Stomach (tissue), 9 donors: Measurements from ENCODE around the gene FGGY. TPM values are rescaled to one million over a fixed set of nuclear protein-coding genes. Genes with fewer than 3 reads are reported as not detected.

Source experiments
- DNase-seq, 2 donors: peaks; one replicate each; pipeline versions ENCODE4 v3.0.0 to v3.0.0-alpha.2; 2013 to 2019
- H3K27ac ChIP-seq, 5 donors: fragments of 200-600 bp in 4 of 5; sonication (generic) in 4 of 5; one replicate each; pipeline ENCODE4 v1.5.1; 2013 to 2019; ENCODE audit warnings: mild to moderate bottlenecking in 1 of 5, moderate library complexity in 1 of 5
- H3K27me3 ChIP-seq, 3 donors: fragments of 200-600 bp; sonication (generic); one replicate each; pipeline ENCODE4 v1.5.1; 2017 to 2019; ENCODE audit warnings: mixed run types in 1 of 3
- H3K36me3 ChIP-seq, 4 donors: fragments of 200-600 bp; sonication (generic); 1 replicate in 3 of 4; 2 replicates in 1 of 4; pipeline ENCODE4 v1.5.1; 2016 to 2019
- H3K4me1 ChIP-seq, 4 donors: fragments of 200-600 bp; sonication (generic); one replicate each; pipeline ENCODE4 v1.5.1; 2016 to 2019
- H3K4me3 ChIP-seq, 4 donors: fragments of 200-600 bp; sonication (generic) in 3 of 4; one replicate each; pipeline ENCODE4 v1.5.1; 2016 to 2019; ENCODE audit warnings: mild to moderate bottlenecking in 1 of 4
- H3K9me3 ChIP-seq, 4 donors: fragments of 200-600 bp; sonication (generic); one replicate each; pipeline ENCODE4 v1.5.1; 2016 to 2019
- CTCF ChIP-seq, 7 experiments: fragments of 450-650 bp in 4 of 7; fragments of 200-600 bp in 3 of 7; sonication (generic) in 3 of 7; IDR thresholded peaks; one replicate each; pipeline ENCODE4 v1.5.1; 2016 to 2019; ENCODE audit warnings: antibody characterized with exemption in 7 of 7, control low read depth in 2 of 7, mild to moderate bottlenecking in 1 of 7
- EP300 ChIP-seq: sonication (generic); formaldehyde crosslinking; IDR thresholded peaks from one replicate; pipeline ENCODE4 v1.6.1; 2017; ENCODE audit warnings: antibody characterized with exemption
- POLR2A ChIP-seq, 4 donors: fragments of 450-650 bp; IDR thresholded peaks; one replicate each; pipeline ENCODE4 v1.6.1; 2016; ENCODE audit warnings: antibody characterized with exemption in 4 of 4, control low read depth in 2 of 4, mild to moderate bottlenecking in 1 of 4, moderate library complexity in 1 of 4
- POLR2AphosphoS5 ChIP-seq, 3 donors: sonication (generic); formaldehyde crosslinking; IDR thresholded peaks; one replicate each; pipeline ENCODE4 v1.6.1; 2016; ENCODE audit warnings: antibody characterized with exemption in 3 of 3
- WGBS, 5 donors: extraction: QIAGEN DNeasy Blood & Tissue Kit in 3 of 5; methylation state at CpG; one replicate each; pipeline versions ENCODE4 v1.1.5 to v1.1.7; 2013 to 2018; 5-methylcytosine and 5-hydroxymethylcytosine counted together
- intact Hi-C: fragments of 100-400 bp; cut with DNase I; formaldehyde crosslinking; loops from one replicate; pipeline ENCODE4 v1.15.1; 2023; ENCODE audit warnings: low total_unique reads
- polyA plus RNA-seq, 3 donors: library from polyadenylated mRNA; stranded (reverse); fragments of 200-250 nt; gene quantifications; one replicate each; pipeline ENCODE4 v1.2.3, GENCODE V29; 2013
- total RNA-seq, 5 donors: library from RNA; depleted of rRNA; stranded (reverse); fragments of >200 nt; gene quantifications; one replicate each; pipeline versions ENCODE4 v1.1.0 to v1.2.3, GENCODE V29; 2014 to 2016
- donor health status: healthy with polysubstance abuse.
- donor health status: Bipolar disorder and iron deficiency.
- donor health status: healthy.

Gene FGGY
- total and polyA plus RNA-seq, 8 donors: 6.2 to 40.6 (median 10.8) TPM

GRCh38 chr1:59747420-59748024 is 450.6 kb downstream of the FGGY start:
- 21 to 42% (median 32%) methylated on average over 2 of the region's 2 CpGs for WGBS, 5 donors
- peak in 1 of 2 donors; percentile 53 for DNase-seq

GRCh38 chr1:59748123-59748522 is 451.2 kb downstream of the FGGY start:
- TF ChIP-seq CTCF (IDR thresholded peaks at IDR 0.05): no peak
- no peak for TF ChIP-seq POLR2AphosphoS5 (IDR thresholded peaks at IDR 0.05)
- no peak for TF ChIP-seq EP300
- no peak for TF ChIP-seq POLR2A (IDR thresholded peaks at IDR 0.05)
- 33 to 81% (median 68%) methylated on average over 1 of the region's 1 CpG for WGBS, 5 donors
- no peak for DNase-seq

More at GRCh38 chr1:59747420-59748024, 450.6 kb downstream of the FGGY start:
- H3K36me3 ChIP-seq: no peaks in the 10 kb centered on the region
- TF ChIP-seq EP300 (no peak), CTCF (IDR thresholded peaks at IDR 0.05) (no peak), POLR2AphosphoS5 (IDR thresholded peaks at IDR 0.05) (no peak), POLR2A (IDR thresholded peaks at IDR 0.05) (no peak)
- no peak overlapping the region for H3K4me3 ChIP-seq
- no peaks in the 10 kb centered on the region for H3K27me3 ChIP-seq
- peaks cover 5 to 56% (median 29%) of the 10 kb centered on the region in 4 donors for H3K4me1 ChIP-seq
- no peaks in the 10 kb centered on the region for H3K9me3 ChIP-seq
- H3K27ac ChIP-seq: peak overlapping the region in 1 of 5 donors; percentile 22
- intact Hi-C loops: no loop called here

GRCh38 chr1:59750328-59751003 is 453.6 kb downstream of the FGGY start:
- Histone ChIP-seq H3K27me3 (no peaks in the 10 kb centered on the region), H3K4me3 (no peak overlapping the region), H3K9me3 (no peaks in the 10 kb centered on the region), H3K36me3 (no peaks in the 10 kb centered on the region), H3K4me1 (peaks cover 5 to 31% (median 19%) of the 10 kb centered on the region in 4 donors), H3K27ac (peak overlapping the region in 4 of 5 donors; percentile 11 to 46 (median 28))
- TF ChIP-seq POLR2A (IDR thresholded peaks at IDR 0.05): no peak
- peak in 2 of 3 donors; percentile 49 to 73 for TF ChIP-seq POLR2AphosphoS5 (IDR thresholded peaks at IDR 0.05)
- intact Hi-C loops: no loop called here
- WGBS, 5 donors: 36 to 61% (median 51%) methylated on average over 4 of the region's 4 CpGs
- peak in 1 of 2 donors; percentile 65 for DNase-seq

More at GRCh38 chr1:59748123-59748522, 451.2 kb downstream of the FGGY start:
- Histone ChIP-seq H3K27ac (peak overlapping the region in 1 of 5 donors; percentile 22), H3K9me3 (no peaks in the 10 kb centered on the region), H3K4me3 (no peak overlapping the region), H3K27me3 (no peaks in the 10 kb centered on the region), H3K4me1 (peaks cover 5 to 50% (median 28%) of the 10 kb centered on the region in 4 donors), H3K36me3 (no peaks in the 10 kb centered on the region)
- intact Hi-C loops: no loop called here

GRCh38 chr1:59751004-59751395 is 454.1 kb downstream of the FGGY start:
- TF ChIP-seq CTCF (IDR thresholded peaks at IDR 0.05) (no peak), POLR2AphosphoS5 (IDR thresholded peaks at IDR 0.05) (no peak), EP300 (no peak), POLR2A (IDR thresholded peaks at IDR 0.05) (no peak)
- Histone ChIP-seq H3K4me3 (no peak overlapping the region), H3K9me3 (no peaks in the 10 kb centered on the region), H3K27ac (peak overlapping the region in 2 of 5 donors; percentile 27 to 46), H3K4me1 (peaks cover 5 to 31% (median 19%) of the 10 kb centered on the region in 4 donors), H3K36me3 (no peaks in the 10 kb centered on the region), H3K27me3 (no peaks in the 10 kb centered on the region)
- intact Hi-C loops: no loop called here
- no peak for DNase-seq
- 67 to 82% (median 72%) methylated on average over 2 of the region's 2 CpGs for WGBS, 5 donors
